HG03342 (cell line): ENCODE results near the gene ZBED6.

Source experiments
- ATAC-seq: cut with Tn5 transposase; IDR thresholded peaks from one replicate; pipeline ENCODE4 v1.9.1; 2021; ENCODE audit warnings: mild to moderate bottlenecking, moderate library complexity; ENCODE audit not compliant: unreplicated experiment

The ZBED6 gene

DNA sequence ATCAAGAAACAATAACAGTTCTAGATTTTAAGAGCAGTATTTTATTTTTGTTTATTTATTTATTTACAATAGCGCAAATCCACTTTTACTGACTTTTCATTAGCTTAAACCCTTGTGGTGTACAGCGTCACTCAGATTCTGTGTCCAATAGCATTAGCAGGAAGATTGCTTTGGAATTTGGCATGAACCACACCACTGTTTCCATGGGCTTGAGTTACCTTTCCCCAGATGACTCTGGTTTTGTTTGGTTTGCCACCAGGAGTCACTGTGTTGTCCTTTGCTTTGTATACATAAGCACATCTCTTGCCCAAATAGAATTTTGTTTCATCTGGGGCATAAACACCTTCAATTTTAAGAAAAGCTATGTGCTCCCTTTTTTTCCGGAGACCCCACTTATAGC is 40.1 kb downstream of the ZBED6 start:
- no peak for ATAC-seq

GRCh38 chr1:203839081-203839480 is 43.7 kb downstream of the ZBED6 start:
- no peak for ATAC-seq

DNA sequence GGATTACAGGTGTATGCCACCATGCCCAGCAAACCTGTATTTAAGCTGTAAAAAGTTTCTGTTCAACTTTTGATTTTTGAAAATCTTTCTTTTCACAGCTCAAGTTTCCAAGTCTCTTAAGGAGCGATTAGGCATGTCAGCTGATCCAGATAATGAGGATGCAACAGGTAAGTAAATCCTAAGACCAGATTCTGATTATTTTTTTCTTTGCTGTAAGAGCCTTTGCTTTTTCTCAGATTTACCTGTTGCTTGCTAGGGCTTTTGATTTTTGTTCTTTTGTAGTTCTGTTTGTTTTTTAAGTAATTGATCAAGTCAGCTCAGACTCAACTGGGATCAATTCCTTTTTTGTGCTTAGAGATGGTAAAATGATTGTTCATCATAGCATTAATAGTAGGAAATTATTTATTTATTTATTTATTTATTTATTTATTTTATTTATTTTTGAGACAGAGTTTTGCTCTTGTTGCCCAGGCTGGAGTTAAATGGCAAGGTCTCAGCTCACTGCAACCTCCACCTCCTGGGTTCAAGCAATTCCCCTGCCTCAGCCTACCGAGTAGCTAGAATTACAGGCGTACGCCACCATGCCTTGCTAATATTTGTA is 44.9 kb downstream of the ZBED6 start:
- no peak for ATAC-seq

DNA sequence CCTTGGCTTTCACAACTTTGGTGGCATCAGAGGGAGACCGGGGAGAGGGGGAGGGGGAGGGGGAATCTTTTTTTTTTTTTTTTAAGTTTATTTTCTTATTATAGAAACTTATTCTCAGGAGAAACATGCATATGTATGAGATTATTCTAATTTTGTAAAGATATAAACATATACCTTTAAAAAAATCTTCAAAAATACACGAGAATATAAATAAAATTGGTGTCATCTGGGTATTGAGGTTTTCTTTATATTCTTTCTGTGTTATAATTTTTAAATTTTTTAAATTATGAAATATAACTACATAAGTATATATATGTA is 47.1 kb downstream of the ZBED6 start:
- ATAC-seq = no peak

GRCh38 chr1:203843435-203843834 is 48.0 kb downstream of the ZBED6 start:
- no peak for ATAC-seq
